ENCODE data around the gene PYGL.

Gene PYGL

GRCh38 chr14:50874757-50875156 is 69.5 kb downstream of the PYGL start:
- DNase-seq (ENCODE audit: low read depth, low spot score): no peak

DNA sequence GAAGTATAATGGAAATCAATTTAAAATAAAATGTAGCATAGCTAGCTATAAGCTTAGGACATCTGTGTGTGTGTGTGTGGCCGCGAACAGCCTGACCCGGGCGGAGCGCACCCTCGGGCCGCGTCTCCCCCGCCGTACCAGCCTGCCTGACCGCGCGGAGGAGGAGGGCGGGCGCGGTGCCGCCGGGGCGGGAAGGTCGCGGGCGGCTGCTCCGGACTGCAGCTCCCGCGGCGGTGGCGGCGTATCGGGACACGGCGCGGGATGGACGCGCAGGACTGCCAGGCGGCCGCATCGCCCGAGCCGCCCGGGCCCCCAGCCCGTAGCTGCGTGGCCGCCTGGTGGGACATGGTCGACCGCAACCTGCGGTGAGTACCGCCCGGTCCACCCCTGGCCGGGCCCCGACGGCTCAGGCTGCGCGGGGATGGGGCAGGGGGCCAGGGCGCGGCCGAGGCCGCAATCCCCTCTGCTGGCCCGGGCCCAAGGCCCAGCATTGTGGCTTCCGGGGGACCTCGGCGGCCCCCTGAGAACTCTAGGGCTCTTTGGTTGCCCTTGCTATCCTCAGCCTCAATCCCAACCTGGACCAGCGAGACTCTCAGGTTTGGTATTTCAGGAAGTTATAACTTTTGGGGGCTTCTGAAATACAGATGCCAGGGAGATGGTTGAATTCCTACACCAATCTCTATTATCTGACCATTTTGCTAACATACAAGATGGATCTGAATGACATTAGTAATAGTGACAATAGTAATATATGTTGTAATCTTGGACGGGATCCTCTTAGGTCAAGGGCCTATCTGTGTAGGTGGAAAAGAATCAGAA is 72.2 kb downstream of the PYGL start, which contains the start of gene ABHD12B:
ABHD12B (plus strand) TSS at position 140 of the 819 bp plus-strand sequence; CDS start at position 262, 122 bp downstream.
- DNase-seq (ENCODE audit: low read depth, low spot score): no peak

GRCh38 chr14:50871228-50871627 is 73.1 kb downstream of the PYGL start:
- DNase-seq (ENCODE audit: low read depth, low spot score): no peak

GRCh38 chr14:50865391-50866076 is 78.7 kb downstream of the PYGL start:
- DNase-seq (ENCODE audit: low read depth, low spot score): no peak

GRCh38 chr14:50864946-50865345 is 79.3 kb downstream of the PYGL start:
- no peak for DNase-seq (ENCODE audit: low read depth, low spot score)

DNA sequence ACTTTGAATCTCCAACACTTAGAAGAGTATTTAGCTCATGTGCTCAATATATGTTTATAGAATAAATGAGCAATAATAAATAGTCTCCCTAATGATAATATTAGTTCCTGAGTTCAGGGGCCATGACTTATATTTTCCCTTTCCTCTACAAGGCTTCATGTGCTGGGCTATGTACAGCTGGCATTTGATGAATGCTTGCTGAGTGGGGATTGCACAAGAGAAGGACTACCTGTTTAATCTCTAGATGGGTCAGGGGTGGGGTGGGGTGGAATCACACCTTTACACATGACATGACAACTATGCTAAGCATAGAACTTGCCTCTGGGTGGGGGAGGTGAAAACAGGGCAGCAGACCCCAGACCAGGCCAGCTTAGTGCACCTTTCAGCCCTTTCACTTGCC is 80.0 kb downstream of the PYGL start:
- DNase-seq (ENCODE audit: low read depth, low spot score): no peak

DNA sequence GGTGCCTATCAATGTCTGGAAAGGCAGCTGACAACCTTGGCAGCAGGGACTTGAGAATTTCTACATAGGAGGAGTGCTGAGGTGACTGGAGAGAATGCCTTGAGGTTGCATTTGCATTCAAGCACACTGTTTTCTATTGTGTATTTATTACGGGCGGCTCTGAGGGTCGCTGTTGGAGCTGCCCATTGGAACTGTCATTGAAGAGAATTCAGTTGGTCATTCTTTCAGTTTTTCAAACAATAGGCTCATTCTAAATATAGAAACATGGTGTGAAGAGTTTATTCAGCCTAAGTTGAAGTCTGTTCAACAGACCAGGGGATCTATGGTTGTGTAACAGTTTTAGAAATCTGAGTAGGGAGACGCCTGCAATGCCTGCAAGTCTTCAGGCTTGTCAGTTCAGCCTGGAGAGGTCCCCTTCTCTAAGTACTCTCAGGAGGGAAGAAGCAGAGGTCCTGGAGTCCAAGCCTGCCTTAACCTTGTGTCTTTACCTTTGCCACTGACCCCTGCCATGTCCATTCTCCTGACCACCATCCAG is 82.2 kb downstream of the PYGL start:
- no peak for DNase-seq (ENCODE audit: low read depth, low spot score)

GRCh38 chr14:50860478-50861086 is 83.7 kb downstream of the PYGL start:
- DNase-seq (ENCODE audit: low read depth, low spot score): no peak

- no peak for DNase-seq (ENCODE audit: low read depth, low spot score)
These were observed 85.0 kb downstream of the PYGL start for GRCh38 chr14:50859296-50859624.

DNA sequence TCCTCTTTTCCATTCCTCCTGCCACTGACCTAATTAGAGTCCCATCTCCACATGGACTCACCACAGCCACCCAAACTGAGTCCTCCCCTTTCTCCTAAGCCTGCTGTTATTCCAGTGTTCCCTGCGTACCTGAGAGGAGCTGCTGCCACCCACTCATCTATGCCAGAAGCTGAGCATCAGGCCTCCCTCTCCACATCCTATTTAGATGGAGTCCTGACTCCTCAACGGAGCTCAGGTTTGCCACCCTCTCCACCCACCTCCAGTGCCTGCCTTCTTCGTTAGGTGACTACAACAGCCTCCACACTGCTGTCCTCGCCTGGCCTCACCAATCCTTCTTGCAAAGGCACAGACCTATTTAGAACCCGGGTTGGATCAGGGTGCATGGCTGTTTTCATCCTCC is 87.6 kb downstream of the PYGL start:
- no peak for DNase-seq (ENCODE audit: low read depth, low spot score)

- no peak for DNase-seq (ENCODE audit: low read depth, low spot score)
These were observed 88.7 kb downstream of the PYGL start for GRCh38 chr14:50855558-50855957.
